Measurements from ENCODE around the gene GCM1. TPM values are rescaled to one million over a fixed set of nuclear protein-coding genes. Genes with fewer than 3 reads are reported as not detected.
"Not testable (repeated sequence)": the region's sequence is repeated elsewhere in the genome, so short reads cannot be mapped to it uniquely, and the experiment has no call there.

Gene GCM1
- total and polyA plus RNA-seq, 9 of the 15 experiments (the other 6 are each of a cell fraction or from before 2014, with no cell fraction given): not detected

GRCh38 chr6:53158076-53158475 lies 9.4 kb upstream of the GCM1 start:
- ATAC-seq, FAIRE-seq: not testable (repeated sequence)

GRCh38 chr6:53155279-53155678 lies 6.6 kb upstream of the GCM1 start:
- H3K4me2 ChIP-seq (ENCODE audit: insufficient read depth, low read length); H3K36me3 ChIP-seq (ENCODE audit: control insufficient read depth, insufficient read depth, low read length); H4K20me1 ChIP-seq (replicated peaks; ENCODE audit: control insufficient read depth, insufficient read depth, low read length); H3K79me2 ChIP-seq (ENCODE audit: control insufficient read depth, insufficient read depth, low read length); ATAC-seq; in situ Hi-C loops (cut with MboI); FAIRE-seq; H3K4me3 ChIP-seq; BruUV-seq (replicated peaks); H3K9me3 ChIP-seq (replicated peaks; ENCODE audit: control insufficient read depth, insufficient read depth, low read depth, low read length); H3K9me1 ChIP-seq (ENCODE audit: control insufficient read depth, insufficient read depth, low read length); DNase-seq (ENCODE audit: extremely low read depth in 1 of 4, low spot score in 3 of 4); H3K27ac ChIP-seq (ENCODE audit: extremely low read depth, low read depth, low read length); H2AFZ ChIP-seq (ENCODE audit: low read depth, low read length); H3K9ac ChIP-seq (ENCODE audit: insufficient read depth in 1 of 2, low read depth in 2 of 2, low read length in 2 of 2); H3K4me1 ChIP-seq (replicated peaks in 1 of 2; ENCODE audit: control insufficient read depth in 2 of 2, insufficient read depth in 2 of 2, low read length in 2 of 2); intact Hi-C loops (cut with micrococcal nuclease): not testable (repeated sequence)
- 5% methylated on average over 4 of the region's 4 CpGs for WGBS (ENCODE audit: insufficient coverage, low coverage, missing lambda C conversion rate)
- POLR2A ChIA-PET: interaction anchor here (0.6 to 0.8 kb wide), 2 partner anchors 15 to 118 kb away, joined by 3 read pairs; no protein-coding TSS in a partner anchor
- CTCF ChIA-PET (ENCODE audit: low intra/inter-chr PET ratio): interaction anchor here (0.6 to 0.7 kb wide), 2 partner anchors 180 to 328 kb away, joined by 3 to 4 read pairs; no protein-coding TSS in a partner anchor
- peaks cover 31 to 37% of the 10 kb centered on the region in 2 experiments for H3K27me3 ChIP-seq (ENCODE audit: control insufficient read depth in 2 of 2, insufficient read depth in 2 of 2, low read length in 2 of 2)

More at GRCh38 chr6:53158076-53158475, 9.4 kb upstream of the GCM1 start:
- intact Hi-C loops (cut with micrococcal nuclease); H4K20me1 ChIP-seq (replicated peaks; ENCODE audit: control insufficient read depth, insufficient read depth, low read length); CTCF ChIA-PET (ENCODE audit: low intra/inter-chr PET ratio); H3K79me2 ChIP-seq (ENCODE audit: control insufficient read depth, insufficient read depth, low read length); H2AFZ ChIP-seq (ENCODE audit: low read depth, low read length); BruUV-seq (replicated peaks); H3K9me1 ChIP-seq (ENCODE audit: control insufficient read depth, insufficient read depth, low read length); H3K27ac ChIP-seq (ENCODE audit: extremely low read depth, low read depth, low read length); H3K36me3 ChIP-seq (ENCODE audit: control insufficient read depth, insufficient read depth, low read length); H3K9ac ChIP-seq (ENCODE audit: insufficient read depth in 1 of 2, low read depth in 2 of 2, low read length in 2 of 2); H3K4me2 ChIP-seq (ENCODE audit: insufficient read depth, low read length); in situ Hi-C loops (cut with MboI); DNase-seq (ENCODE audit: extremely low read depth in 1 of 4, low spot score in 3 of 4); H3K4me3 ChIP-seq; H3K4me1 ChIP-seq (replicated peaks in 1 of 2; ENCODE audit: control insufficient read depth in 2 of 2, insufficient read depth in 2 of 2, low read length in 2 of 2); H3K9me3 ChIP-seq (replicated peaks; ENCODE audit: control insufficient read depth, insufficient read depth, low read depth, low read length): not testable (repeated sequence)
- 0% methylated on average over 6 of the region's 6 CpGs for WGBS (ENCODE audit: insufficient coverage, low coverage, missing lambda C conversion rate)
- POLR2A ChIA-PET: interaction anchor here (0.7 kb wide), 1 partner anchor 555 kb away, joined by 3 read pairs; no protein-coding TSS in a partner anchor
- H3K27me3 ChIP-seq (ENCODE audit: control insufficient read depth in 2 of 2, insufficient read depth in 2 of 2, low read length in 2 of 2): peaks cover 22 to 23% of the 10 kb centered on the region in 2 experiments
- peak; percentile 73; the same call in 1 of the 2 replicates for TF ChIP-seq ZNF121 (CRISPR knock-in tag; conservative IDR thresholded peaks at IDR 0.05)
